GM19397 (cell line): Measurements from ENCODE around the gene NCSTN.
A peak's percentile ranks its signal among the peaks of the same experiment; 100 is the strongest.

Experiments used
- ATAC-seq: cut with Tn5 transposase; IDR thresholded peaks from one replicate; pipeline ENCODE4 v1.9.1; 2021; ENCODE audit warnings: mild to moderate bottlenecking, moderate library complexity; ENCODE audit not compliant: unreplicated experiment

Gene NCSTN

GRCh38 chr1:160342953-160343869, at the start of gene NCSTN, which contains the start of gene COPA:
Gene NCSTN, plus strand, starts transcription at chr1:160343383. Its CDS starts 14 bp downstream, at chr1:160343397.
Gene COPA, minus strand, starts transcription at chr1:160343250. Its CDS starts 80 bp downstream, at chr1:160343170.
- peak; percentile 93 for ATAC-seq

DNA sequence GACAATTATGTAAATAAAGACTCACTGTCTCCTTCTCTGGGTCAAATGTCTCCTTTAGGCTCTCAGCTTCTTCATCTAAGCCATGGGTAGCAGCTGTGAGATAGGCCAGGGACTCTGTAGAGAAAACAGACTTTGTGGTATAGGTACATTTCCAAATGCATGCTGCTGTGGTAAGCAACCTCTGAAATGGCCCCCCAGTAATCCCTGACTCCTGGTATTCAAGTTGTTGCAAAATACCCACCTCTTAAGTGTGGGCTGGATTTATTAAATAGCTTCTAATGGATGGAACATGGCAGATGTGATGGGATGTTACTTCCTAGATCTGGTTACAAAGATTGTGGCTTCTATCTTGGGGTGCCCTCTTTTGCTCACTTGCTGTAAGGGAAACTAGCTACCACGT, 47.1 kb upstream of the NCSTN start:
- no peak for ATAC-seq

DNA sequence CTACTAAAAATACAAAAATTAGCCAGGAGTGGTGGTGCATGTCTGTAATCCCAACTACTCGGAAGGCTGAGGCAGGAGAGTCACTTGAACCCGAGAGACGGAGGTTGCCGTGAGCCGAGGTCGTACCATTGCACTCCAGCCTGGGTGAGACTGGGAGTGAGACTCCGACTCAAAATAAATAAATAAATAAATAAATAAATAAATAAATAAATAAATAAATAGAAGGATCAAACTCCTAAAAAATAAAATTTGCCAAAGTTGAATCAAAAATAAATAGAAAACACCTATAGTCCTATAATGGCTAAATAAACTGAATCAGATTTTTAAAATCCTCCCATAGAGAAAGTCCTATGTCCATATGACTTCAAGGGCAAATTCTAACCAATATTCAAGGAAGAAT, 43.0 kb upstream of the NCSTN start:
- no peak for ATAC-seq

DNA sequence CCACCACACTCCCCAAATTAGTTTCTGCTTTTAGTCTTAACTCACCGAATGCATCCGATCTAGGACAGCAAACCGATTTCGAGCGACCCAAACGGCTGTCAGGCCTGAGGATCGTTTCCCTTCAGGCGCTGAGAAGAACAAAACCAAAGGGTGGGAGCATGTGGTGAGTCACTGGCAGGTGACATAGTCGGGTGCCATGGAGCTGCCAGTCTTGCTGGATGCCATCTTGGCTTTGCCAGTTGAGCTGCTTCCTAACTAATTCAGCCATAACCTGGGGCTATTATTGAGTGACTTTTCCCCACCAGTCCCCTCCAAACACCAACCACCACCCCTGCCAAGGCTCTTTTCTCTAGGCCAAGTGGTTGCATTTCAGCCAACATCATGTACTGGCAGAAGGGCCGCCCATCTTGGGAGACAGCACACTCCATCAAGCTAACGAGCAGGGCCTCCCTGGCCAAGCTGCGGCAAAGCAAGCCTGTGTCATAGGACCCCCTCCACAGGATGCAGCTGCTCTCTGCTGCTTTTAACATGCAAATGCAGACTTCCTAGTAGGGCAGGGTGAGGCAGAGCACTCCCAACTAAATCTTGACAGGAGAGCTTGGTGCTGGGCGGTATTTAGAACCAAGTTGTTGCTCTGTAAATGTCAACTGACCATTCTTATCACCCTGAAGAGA, 35.9 kb upstream of the NCSTN start:
- no peak for ATAC-seq

DNA sequence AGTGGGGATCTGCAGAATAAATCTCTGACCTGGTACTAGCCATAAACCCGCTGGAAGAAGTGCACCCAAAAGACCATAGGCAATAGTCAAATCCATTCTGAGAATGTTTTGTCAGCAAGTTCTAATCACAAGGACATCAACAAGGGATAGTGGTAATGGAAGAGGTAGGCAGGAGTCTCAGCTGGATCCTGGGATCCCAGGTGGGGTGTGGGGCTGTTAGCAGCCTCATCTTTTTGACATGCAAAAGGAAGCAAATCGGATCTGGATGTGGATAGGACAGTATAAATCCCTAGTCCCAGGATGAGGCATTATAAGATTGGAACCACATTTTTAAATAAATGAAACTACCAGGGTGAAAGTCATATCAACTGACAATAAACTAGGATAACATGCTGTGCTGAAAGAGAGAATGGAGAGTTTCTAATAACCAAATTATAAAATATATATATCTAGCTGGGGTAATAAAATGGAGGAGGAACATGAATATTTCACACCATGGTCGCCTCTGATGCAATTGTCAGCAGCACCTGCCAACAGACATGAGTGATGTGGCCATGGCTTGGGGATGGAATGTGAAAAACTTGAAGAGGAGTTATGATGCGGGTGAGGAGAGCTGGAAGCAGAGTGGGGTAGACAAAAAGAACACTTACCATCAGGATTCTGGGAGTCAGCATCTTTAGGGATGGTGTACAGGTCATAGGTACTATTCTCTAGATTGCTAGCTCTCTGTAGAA, 34.6 kb upstream of the NCSTN start:
- ATAC-seq, result no peak

GRCh38 chr1:160309185-160309557, 34.0 kb upstream of the NCSTN start:
- no peak for ATAC-seq

DNA sequence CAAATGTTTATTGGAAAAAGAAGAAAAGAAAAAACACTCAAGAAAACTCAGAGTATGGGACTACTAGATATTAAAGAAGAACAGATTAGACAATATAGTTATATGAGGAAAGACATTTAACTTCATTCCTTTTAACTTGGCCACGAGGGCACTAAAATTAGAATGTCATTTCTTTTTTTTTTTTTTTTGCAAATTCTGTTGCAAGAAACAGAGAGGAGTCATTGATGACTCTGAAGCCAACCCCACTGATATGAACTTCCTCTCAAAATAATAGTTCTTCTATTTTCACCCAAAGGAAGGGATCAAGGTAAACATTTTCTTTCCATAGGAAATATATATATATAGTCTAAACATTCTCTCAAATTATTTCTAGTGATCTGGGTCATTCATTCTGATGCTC, 33.6 kb upstream of the NCSTN start:
- no peak for ATAC-seq

- no peak for ATAC-seq
Measured at GRCh38 chr1:160315359-160315758, 27.8 kb upstream of the NCSTN start.

- ATAC-seq, result no peak
Measured at GRCh38 chr1:160322831-160323230, 20.4 kb upstream of the NCSTN start.

DNA sequence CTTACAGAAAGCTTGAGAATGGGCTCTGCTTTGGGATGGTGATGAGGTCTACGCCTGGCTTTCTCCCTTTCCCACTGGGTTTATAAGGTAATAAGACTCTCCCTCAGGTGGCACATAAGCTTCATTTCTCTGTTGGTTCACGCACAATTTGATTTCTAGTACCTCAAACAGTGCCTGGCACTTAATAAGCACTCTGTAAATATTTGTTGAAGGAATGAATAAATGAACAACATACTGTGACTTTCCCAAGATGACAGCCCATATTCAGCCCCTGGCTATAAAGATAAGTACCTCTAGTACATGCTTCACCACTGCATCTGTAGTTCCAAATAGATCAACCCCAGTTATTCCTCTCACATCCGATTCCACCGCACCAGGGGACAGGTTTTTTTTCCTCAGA, 17.9 kb upstream of the NCSTN start:
- no peak for ATAC-seq

DNA sequence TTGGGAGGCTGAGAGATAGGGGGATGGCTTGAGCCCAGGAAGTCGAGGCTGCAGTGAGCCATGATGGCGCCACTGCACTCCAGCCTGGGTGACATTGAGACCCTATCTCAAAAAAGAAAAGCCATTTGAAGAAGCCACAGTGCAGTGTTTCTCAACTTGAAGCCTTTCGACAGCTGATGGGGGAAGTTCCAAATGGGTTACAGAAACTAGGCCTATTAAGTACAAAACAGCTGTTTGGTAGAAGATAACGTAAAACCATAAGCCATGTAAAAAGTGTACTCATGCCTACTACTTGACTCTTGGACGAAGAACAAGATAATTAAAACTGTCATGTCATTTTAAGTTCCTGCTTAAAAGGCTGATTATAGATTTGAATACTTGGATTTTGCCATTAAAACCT, 16.8 kb upstream of the NCSTN start:
- no peak for ATAC-seq

DNA sequence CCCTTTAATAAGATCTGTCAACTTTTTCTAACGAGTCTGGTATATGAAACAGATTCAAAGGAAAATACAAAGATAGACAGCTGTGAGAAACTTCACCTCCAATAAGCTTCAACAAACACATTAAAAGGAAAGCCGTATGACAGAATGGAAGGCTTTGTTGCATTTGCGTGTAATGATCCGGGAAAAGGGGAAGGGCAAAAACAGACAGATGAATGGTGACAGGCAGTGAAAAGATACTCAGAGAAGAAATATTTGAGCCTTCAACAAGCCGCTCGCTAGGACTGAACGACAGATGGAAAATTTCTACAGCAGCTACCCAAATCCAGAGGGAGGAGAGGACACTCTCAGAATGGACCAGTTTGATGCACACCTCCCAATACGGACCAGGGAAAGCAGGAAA, 15.0 kb upstream of the NCSTN start:
- no peak for ATAC-seq

GRCh38 chr1:160330119-160330518, 13.1 kb upstream of the NCSTN start:
- ATAC-seq, result no peak

GRCh38 chr1:160332516-160332915, 10.7 kb upstream of the NCSTN start:
- ATAC-seq, result no peak

DNA sequence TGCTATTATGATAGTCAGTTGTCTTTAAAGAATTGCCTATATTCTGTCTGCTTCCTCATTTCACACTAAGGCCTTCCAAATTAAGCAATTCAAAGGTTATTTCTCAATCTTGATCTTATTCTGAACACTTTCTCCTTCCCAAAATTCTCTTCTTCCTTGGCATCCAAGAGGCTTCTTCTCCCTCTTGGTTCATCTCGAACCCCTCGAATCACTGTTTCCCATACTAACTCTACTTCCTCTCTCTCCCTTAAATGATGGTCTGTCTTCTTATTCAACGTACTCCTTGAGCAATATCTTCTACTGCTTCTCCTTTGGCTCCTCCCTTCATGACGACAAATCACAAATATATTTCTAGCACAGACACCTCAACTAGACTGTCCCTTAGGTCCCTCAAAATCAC, 4.6 kb upstream of the NCSTN start:
- ATAC-seq, result no peak

DNA sequence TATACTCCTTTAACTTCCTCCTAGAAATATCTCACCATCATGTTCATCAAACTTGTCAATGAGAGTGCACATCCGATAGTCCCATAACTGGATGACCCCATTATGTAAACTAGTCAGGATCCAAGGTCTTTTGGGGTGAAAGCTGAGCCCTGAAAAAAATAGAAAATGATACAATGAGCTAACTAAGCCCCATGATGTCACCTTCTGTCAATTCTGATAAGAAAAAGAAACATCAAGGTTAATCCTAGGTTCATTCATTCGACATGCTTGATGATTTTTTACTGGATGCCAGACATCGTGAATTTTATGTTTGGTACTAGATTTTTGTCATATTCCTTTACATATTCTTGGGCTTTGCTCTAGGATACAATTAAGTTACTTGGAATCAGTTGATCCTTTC, 3.0 kb upstream of the NCSTN start:
- no peak for ATAC-seq

GRCh38 chr1:160340866-160341265, 2.3 kb upstream of the NCSTN start:
- no peak for ATAC-seq

GRCh38 chr1:160342526-160342925, 657 bp upstream of the NCSTN start:
- no peak for ATAC-seq

DNA sequence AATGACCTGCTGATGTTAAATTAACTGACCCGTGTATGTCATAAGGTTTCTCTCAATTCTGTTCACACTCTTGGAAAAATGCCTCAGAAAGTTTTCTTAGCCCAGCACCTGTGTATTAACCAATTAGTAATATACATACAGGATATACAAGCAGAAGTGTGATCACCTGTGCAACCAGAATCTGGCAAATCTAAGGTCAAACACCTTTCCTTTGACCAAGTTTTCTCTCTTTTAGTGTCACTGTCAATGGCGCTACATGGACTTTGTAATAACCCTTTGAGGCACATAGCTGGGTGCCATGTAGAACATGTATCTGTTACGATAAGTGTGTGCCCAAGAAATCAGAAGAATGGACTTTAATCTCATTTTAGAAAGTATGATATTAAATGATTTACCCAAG, 1.1 kb downstream of the NCSTN start:
- no peak for ATAC-seq

DNA sequence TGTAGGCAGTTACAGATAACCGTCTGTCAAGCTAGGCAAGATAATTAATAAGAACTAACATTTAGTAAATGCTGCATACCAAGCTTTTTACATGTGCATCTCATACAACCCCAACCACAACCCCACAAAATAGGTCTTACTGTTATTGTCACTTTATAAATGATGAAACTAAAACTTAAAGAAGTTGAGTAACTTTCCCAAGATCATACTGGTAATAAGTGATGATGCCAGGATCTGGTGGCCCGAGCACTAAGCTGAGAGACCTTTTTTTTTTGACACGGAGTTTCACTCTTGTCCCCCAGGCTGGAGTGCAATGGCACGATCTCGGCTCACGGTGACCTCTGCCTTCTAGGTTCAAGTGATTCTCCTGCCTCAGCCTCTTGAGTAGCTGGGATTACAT, 1.8 kb downstream of the NCSTN start:
- no peak for ATAC-seq

- no peak for ATAC-seq
Measured at GRCh38 chr1:160346463-160346862, 3.3 kb downstream of the NCSTN start.

DNA sequence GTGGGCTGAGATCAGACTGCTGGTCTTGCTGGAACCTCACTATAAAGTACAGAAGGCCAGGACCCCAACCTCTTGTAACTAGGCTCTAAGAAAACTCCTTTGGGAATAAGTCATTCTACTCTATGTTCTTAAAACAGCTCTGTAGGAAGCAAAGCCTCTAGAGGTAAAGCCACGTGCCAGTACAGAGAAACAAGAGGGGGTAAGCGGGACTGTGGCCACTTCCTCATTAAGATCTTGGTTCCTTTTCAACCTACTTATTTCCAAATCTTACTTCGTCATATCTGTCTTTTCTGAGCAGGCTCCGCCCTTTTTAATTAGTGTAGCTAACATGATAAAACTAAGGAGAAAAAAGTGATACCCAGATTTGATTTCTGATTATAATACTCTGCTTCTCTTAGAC, 3.8 kb downstream of the NCSTN start:
- ATAC-seq, result no peak
